Peyer's patch (tissue), 4 donors: ENCODE results near the gene GBP3. TPM values are rescaled to one million over a fixed set of nuclear protein-coding genes. Genes with fewer than 3 reads are reported as not detected.
"Not testable (repeated sequence)": the region's sequence is repeated elsewhere in the genome, so short reads cannot be mapped to it uniquely, and the experiment has no call there.

Source experiments
- DNase-seq, 3 donors: peaks; one replicate each; pipeline ENCODE4 v3.0.0-alpha.2; 2017 to 2019
- H3K27ac ChIP-seq, 4 donors: fragments of 200-600 bp; sonication (generic); one replicate each; pipeline ENCODE4 v1.5.1; 2016 to 2019
- H3K27me3 ChIP-seq, 2 donors: fragments of 200-600 bp; sonication (generic); one replicate each; pipeline ENCODE4 v1.5.1; 2019
- H3K36me3 ChIP-seq, 3 donors: fragments of 200-600 bp; sonication (generic); one replicate each; pipeline ENCODE4 v1.5.1; 2016 to 2019
- H3K4me1 ChIP-seq, 4 donors: fragments of 200-600 bp; sonication (generic); one replicate each; pipeline ENCODE4 v1.5.1; 2016 to 2019
- H3K4me3 ChIP-seq, 4 donors: fragments of 200-600 bp; sonication (generic); 1 replicate in 3 of 4; 2 replicates in 1 of 4; pipeline ENCODE4 v1.5.1; 2016 to 2019; ENCODE audit warnings: mild to moderate bottlenecking in 1 of 4
- H3K9me3 ChIP-seq, 4 donors: fragments of 200-600 bp; sonication (generic); one replicate each; pipeline ENCODE4 v1.5.1; 2016 to 2019; ENCODE audit warnings: mild to moderate bottlenecking in 1 of 4
- POLR2A ChIP-seq, 2 donors: fragments of 450-650 bp; IDR thresholded peaks; one replicate each; pipeline ENCODE4 v1.5.1; 2017; ENCODE audit warnings: antibody characterized with exemption in 2 of 2, mild to moderate bottlenecking in 2 of 2, moderate library complexity in 2 of 2
- total RNA-seq, 4 donors: library from RNA; depleted of rRNA; stranded (reverse); fragments of >200 nt; gene quantifications; one replicate each; pipeline ENCODE4 v1.1.0, GENCODE V29; 2016
- TF ChIP-seq, protein P1 (sequence below), 6 experiments: fragments of 450-650 bp in 4 of 6; fragments of 200-600 bp in 2 of 6; sonication (generic) in 1 of 6; IDR thresholded peaks; one replicate each; pipeline ENCODE4 v1.5.1; 2017 to 2019; ENCODE audit warnings: antibody characterized with exemption in 6 of 6, mild to moderate bottlenecking in 3 of 6, moderate library complexity in 1 of 6

The GBP3 gene
- total RNA-seq, 4 donors from 2014 or later: 47.0 to 180 (median 90.0) TPM

DNA sequence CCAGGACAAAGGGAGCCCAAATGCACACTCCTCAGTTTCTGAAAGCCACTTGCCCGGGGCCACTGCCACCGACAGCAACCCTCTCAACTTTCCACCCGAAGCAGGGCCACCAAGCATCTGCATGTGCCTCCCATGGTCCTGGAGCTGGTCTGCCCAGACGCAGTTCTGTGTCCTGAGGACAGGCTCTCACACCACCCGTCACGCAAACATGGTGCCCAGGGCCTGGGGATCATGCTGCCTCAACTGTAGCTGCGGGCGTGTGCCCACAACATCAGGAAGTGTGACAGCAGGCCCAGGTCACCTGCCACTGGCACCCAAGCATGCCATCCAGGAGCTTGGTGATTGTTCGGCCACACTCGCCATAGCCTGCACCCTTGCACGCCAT, 28.0 kb upstream of the GBP3 start:
- no peak for DNase-seq
- Histone ChIP-seq H3K36me3 (peaks cover 0 to 35% (median 0%) of the 10 kb centered on the region in 3 donors), H3K27ac (no peak overlapping the region), H3K4me1 (peaks cover 0 to 4% (median 0%) of the 10 kb centered on the region in 4 donors), H3K27me3 (no peaks in the 10 kb centered on the region), H3K9me3 (no peaks in the 10 kb centered on the region), H3K4me3 (no peak overlapping the region)
- TF ChIP-seq POLR2A (IDR thresholded peaks at IDR 0.05): no peak
- TF ChIP-seq, protein P1, sequence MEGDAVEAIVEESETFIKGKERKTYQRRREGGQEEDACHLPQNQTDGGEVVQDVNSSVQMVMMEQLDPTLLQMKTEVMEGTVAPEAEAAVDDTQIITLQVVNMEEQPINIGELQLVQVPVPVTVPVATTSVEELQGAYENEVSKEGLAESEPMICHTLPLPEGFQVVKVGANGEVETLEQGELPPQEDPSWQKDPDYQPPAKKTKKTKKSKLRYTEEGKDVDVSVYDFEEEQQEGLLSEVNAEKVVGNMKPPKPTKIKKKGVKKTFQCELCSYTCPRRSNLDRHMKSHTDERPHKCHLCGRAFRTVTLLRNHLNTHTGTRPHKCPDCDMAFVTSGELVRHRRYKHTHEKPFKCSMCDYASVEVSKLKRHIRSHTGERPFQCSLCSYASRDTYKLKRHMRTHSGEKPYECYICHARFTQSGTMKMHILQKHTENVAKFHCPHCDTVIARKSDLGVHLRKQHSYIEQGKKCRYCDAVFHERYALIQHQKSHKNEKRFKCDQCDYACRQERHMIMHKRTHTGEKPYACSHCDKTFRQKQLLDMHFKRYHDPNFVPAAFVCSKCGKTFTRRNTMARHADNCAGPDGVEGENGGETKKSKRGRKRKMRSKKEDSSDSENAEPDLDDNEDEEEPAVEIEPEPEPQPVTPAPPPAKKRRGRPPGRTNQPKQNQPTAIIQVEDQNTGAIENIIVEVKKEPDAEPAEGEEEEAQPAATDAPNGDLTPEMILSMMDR (IDR thresholded peaks at IDR 0.05): no peak

DNA sequence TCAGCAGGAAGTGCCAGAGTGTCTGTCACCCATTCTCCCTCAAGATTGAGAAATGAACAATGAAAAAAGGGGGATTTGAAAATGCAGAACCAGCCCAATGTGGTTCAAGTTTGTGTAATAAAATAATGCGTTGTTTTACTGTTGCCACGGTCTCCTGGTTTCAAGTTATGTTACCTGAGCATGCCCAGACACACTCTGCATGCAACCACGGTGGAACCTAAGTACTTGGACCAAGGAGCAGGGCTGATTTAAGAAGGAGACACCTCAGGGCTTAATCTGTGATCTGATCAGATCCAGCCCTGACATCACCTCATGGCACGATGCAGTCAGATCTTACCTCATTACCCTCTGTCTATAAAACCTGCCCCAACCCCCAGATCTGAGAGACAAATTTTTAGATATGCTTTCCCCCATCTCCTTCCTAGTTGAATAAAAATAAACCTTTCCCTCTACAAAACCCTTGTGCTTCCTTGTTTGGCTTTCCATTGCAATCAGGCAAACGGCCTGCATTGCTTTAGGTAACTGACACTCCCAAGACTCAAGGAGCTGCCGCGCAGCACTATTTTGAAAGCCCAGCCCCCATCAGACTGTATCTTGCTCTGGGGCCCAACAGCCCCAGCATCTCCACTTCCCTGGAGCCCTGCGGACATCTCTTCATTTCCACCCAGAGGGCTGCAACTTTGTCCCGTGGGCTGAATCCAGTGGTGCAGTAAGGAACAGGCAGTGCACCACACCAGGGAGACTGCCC, 27.4 kb upstream of the GBP3 start:
- not testable (repeated sequence) for DNase-seq

DNA sequence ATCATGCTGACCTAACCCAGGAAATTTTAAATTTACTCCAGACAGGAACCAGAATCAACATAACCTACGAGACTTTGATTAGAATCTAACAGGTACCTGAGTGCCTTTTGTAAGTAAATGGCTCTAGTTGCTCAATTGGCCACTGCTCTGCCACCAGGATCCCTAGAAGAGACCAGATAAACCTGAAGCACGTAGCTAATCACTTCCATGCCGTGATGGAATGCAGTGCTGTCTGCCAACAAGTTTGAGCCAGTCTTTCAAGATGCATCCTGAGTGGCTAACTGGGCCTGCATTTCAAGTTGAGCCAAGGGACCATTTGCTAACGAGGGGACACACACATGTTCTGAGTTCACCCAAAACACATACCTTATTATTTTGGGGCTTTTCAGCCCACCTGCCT, 26.5 kb upstream of the GBP3 start:
- not testable (repeated sequence) for H3K4me1 ChIP-seq, H3K4me3 ChIP-seq, H3K27me3 ChIP-seq, DNase-seq, H3K27ac ChIP-seq, H3K9me3 ChIP-seq
- peaks cover 0 to 24% (median 0%) of the 10 kb centered on the region in 3 donors for H3K36me3 ChIP-seq

More for the DNA sequence above, 27.4 kb upstream of the GBP3 start:
- not testable (repeated sequence) for H3K27ac ChIP-seq, H3K4me3 ChIP-seq, H3K27me3 ChIP-seq, H3K4me1 ChIP-seq, H3K9me3 ChIP-seq
- peaks cover 0 to 30% (median 0%) of the 10 kb centered on the region in 3 donors for H3K36me3 ChIP-seq

DNA sequence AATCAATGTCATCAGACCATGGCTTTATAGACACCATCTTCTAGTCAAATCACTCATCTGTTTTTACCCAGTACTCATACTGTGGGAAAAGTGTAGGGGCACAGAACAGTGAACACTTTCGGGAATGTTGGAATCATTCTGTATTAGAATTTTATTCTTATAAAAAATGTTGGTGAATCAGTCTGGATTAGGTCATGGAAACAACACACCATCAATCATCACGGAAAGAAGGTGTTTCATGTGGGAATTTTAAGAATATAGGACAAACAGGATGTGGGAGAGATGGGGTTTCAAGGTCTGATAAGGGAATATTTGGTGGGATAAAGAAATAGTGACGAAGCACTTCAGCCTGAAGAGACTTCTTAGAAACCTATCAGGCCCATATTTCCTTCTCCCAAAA, 25.1 kb upstream of the GBP3 start:
- Histone ChIP-seq H3K9me3 (peaks cover 0 to 5% (median 0%) of the 10 kb centered on the region in 4 donors), H3K27ac (no peak overlapping the region), H3K27me3 (no peaks in the 10 kb centered on the region), H3K36me3 (peaks cover 0 to 10% (median 0%) of the 10 kb centered on the region in 3 donors), H3K4me1 (peaks cover 0 to 10% (median 0%) of the 10 kb centered on the region in 4 donors), H3K4me3 (no peak overlapping the region)
- DNase-seq: no peak
- TF ChIP-seq, protein P1 (IDR thresholded peaks at IDR 0.05): no peak
- no peak for TF ChIP-seq POLR2A (IDR thresholded peaks at IDR 0.05)

DNA sequence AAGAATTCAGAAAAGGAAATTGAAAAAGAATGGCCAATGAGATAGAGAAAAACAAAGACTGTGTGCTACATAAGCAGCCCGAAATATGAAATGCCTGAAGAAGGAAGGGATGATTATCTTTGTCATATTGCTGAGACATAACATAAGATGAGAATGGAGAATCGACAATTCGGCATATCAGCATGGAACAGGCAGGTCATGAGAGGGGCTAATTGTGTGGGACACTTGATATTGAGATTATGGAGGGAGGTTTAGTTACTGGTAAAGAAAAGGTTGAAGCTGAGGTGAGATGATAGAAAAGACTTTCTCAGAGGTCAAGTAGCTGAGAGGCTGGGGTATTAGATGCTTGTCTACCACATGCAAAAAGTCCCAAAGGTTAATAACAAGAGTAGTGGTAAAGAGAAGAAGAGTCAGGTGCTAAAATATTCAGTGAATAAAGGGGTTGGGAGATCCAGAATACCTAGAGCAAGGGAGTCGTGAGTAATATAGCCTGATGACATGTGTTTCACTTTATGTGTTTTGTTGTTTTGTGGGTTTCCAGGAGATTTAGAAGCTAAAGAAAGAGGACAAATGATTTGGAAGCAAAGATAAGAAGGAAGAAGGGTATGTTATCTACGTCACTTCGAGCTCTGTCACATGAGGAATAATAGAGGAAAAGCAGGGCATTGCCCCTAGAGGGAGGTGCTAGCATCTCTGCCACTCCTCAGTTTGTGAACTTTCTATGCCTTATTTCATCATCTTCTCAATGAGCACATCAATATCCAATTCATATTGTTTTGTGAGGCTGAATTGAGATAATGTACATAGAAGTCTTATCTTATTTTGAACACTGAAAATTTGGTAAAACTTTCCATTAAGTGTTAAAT, 23.9 kb upstream of the GBP3 start:
- not testable (repeated sequence) for H3K4me1 ChIP-seq, H3K27ac ChIP-seq, H3K36me3 ChIP-seq, H3K27me3 ChIP-seq, DNase-seq, H3K4me3 ChIP-seq, H3K9me3 ChIP-seq
- TF ChIP-seq, protein P1 (IDR thresholded peaks at IDR 0.05): peak in 3 of 6 experiments; percentile 22 to 34 (median 26)

DNA sequence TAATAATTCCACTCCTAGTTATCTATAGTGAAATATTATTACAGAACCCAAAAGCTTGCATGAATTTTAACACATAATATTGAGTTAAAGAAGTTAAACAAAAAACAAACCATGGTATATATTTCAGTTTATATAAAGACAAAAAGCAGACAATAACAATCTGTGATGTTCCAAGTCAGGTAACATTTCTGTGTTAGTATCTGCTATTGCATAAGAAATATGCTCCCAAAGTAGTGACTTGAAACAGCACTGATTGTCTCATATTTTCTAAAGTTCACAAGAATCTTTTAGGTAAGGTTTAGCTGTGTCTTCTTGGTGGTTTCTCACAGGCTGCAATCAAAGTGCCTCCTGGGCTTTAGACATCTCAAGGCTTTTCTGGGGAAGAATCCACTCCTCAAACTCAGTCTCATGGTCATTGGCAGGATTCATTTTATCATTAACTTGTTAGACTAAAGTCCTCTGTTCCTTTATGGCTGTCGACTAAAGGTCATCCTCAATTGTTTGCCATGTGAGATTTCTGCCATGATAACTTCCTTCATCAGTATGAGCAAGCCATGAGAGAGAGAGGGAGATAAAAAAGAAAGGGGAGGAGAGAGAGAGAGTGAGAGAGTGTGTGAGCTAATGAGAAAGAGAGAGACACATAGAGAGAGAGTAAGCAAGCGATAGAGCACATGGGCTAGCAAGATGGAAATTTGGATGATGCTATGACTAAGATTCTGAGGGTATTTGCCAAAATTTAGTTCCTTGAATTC, 22.5 kb upstream of the GBP3 start:
- peak overlapping the region in 1 of 4 donors; percentile 11 for H3K4me3 ChIP-seq
- no peaks in the 10 kb centered on the region for H3K36me3 ChIP-seq
- peaks cover 0 to 10% (median 0%) of the 10 kb centered on the region in 4 donors for H3K4me1 ChIP-seq
- H3K27ac ChIP-seq: peak overlapping the region in 2 of 4 donors; percentile 31 to 72
- peaks cover 0 to 5% (median 0%) of the 10 kb centered on the region in 4 donors for H3K9me3 ChIP-seq
- H3K27me3 ChIP-seq: no peaks in the 10 kb centered on the region
- no peak for DNase-seq
- TF ChIP-seq POLR2A (IDR thresholded peaks at IDR 0.05): peak in 1 of 2 donors; percentile 40
- TF ChIP-seq, protein P1 (IDR thresholded peaks at IDR 0.05): peak in 1 of 6 experiments; percentile 14
